Esophagus squamous epithelium (tissue), 5 donors: ENCODE measurements around the gene SH3TC1. TPM values are rescaled to one million over a fixed set of nuclear protein-coding genes. Genes with fewer than 3 reads are reported as not detected.

ENCODE experiments used
- DNase-seq: peaks from one replicate; lab custom pipeline; 2025; lab: John Stamatoyannopoulos, UW
- H3K27ac ChIP-seq, 4 donors: fragments of 200-600 bp; sonication (generic); one replicate each; pipeline ENCODE4 v1.5.1; 2016 to 2019; ENCODE audit warnings: mild to moderate bottlenecking in 1 of 4
- H3K27me3 ChIP-seq, 4 donors: fragments of 200-600 bp; sonication (generic); 1 replicate in 3 of 4; 2 replicates in 1 of 4; pipeline versions ENCODE4 v1.5.1 to v1.6.0; 2017 to 2021; ENCODE audit warnings: antibody characterized with exemption in 1 of 4
- H3K36me3 ChIP-seq, 3 donors: fragments of 200-600 bp; sonication (generic); one replicate each; pipeline ENCODE4 v1.5.1; 2016 to 2019
- H3K4me1 ChIP-seq, 3 donors: fragments of 200-600 bp; sonication (generic); one replicate each; pipeline ENCODE4 v1.5.1; 2017 to 2019
- H3K4me3 ChIP-seq, 4 donors: fragments of 200-600 bp; sonication (generic); 1 replicate in 3 of 4; 2 replicates in 1 of 4; pipeline ENCODE4 v1.5.1; 2016 to 2019; ENCODE audit warnings: mild to moderate bottlenecking in 2 of 4, moderate library complexity in 1 of 4
- H3K9me3 ChIP-seq, 3 donors: fragments of 200-600 bp; sonication (generic); one replicate each; pipeline ENCODE4 v1.5.1; 2016 to 2019
- CTCF ChIP-seq, 6 experiments: fragments of 450-650 bp in 4 of 6; fragments of 200-600 bp in 2 of 6; sonication (generic) in 2 of 6; IDR thresholded peaks; one replicate each; pipeline ENCODE4 v1.5.1; 2016 to 2019; ENCODE audit warnings: antibody characterized with exemption in 6 of 6, mild to moderate bottlenecking in 4 of 6, moderate library complexity in 4 of 6
- POLR2A ChIP-seq, 4 donors: fragments of 450-650 bp; IDR thresholded peaks; one replicate each; pipeline ENCODE4 v1.6.1; 2017; ENCODE audit warnings: antibody characterized with exemption in 4 of 4, mild to moderate bottlenecking in 4 of 4, moderate library complexity in 3 of 4
- WGBS, 2 donors: methylation state at CpG; one replicate each; pipeline ENCODE4 v1.1.5; 2018; 5-methylcytosine and 5-hydroxymethylcytosine counted together
- intact Hi-C: fragments of 100-400 bp; cut with DNase I; formaldehyde crosslinking; loops from one replicate; pipeline ENCODE4 v1.15.0; 2022
- total RNA-seq, 4 donors: library from RNA; depleted of rRNA; stranded (reverse); fragments of >200 nt; gene quantifications; one replicate each; pipeline ENCODE4 v1.1.0, GENCODE V29; 2016
- donor health status: DM: yes; HTN: yes; CAD: no.

Gene SH3TC1
- total RNA-seq, 4 donors from 2014 or later = 24.6 to 31.2 (median 27.1) TPM

DNA sequence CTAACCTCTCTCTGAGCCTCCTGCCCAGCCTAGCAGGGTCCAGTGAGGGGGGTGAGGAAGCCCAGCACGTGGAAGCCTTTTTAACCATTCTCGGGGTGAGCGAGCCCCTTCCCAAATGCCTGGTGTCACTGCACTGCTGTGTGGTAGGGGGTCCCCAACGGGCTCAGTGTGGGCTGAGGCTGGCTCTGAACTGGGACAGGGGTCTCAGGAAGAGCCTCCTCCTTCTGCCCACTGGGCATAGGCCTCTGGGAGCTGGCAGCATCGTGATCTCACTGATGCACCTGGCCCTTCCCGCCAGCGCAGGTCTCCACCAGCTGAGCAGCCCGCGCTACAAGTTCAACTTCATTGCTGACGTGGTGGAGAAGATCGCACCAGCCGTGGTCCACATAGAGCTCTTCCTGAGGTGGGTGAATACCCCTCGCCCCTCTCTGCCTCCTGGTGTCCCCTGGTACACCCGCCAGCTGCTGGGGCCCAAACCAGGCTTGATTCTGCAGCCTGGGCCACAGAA is 83.1 kb downstream of the SH3TC1 start:
- H3K27me3 ChIP-seq = no peaks in the 10 kb centered on the region
- peaks cover 0 to 42% (median 17%) of the 10 kb centered on the region in 3 donors for H3K4me1 ChIP-seq
- no peak overlapping the region for H3K4me3 ChIP-seq
- DNase-seq = no peak
- no peaks in the 10 kb centered on the region for H3K36me3 ChIP-seq
- 80 to 90% methylated on average over 2 to 3 of the region's 14 CpGs for WGBS, 2 donors
- peak overlapping the region in 3 of 4 donors; percentile 32 to 61 (median 42) for H3K27ac ChIP-seq
- intact Hi-C loops = no loop called here
- H3K9me3 ChIP-seq = no peaks in the 10 kb centered on the region
- no peak for TF ChIP-seq CTCF (IDR thresholded peaks at IDR 0.05)
- no peak for TF ChIP-seq POLR2A (IDR thresholded peaks at IDR 0.05)

GRCh38 chr4:8282742-8283141 is 83.7 kb downstream of the SH3TC1 start:
- WGBS, 2 donors = 90 to 93% methylated on average over 8 to 11 of the region's 14 CpGs
- no peaks in the 10 kb centered on the region for H3K27me3 ChIP-seq
- intact Hi-C loops = no loop called here
- H3K4me1 ChIP-seq = peaks cover 0 to 37% (median 17%) of the 10 kb centered on the region in 3 donors
- no peaks in the 10 kb centered on the region for H3K9me3 ChIP-seq
- H3K27ac ChIP-seq = no peak overlapping the region
- no peak for DNase-seq
- no peak for TF ChIP-seq POLR2A (IDR thresholded peaks at IDR 0.05)
- no peak for TF ChIP-seq CTCF (IDR thresholded peaks at IDR 0.05)
- no peak overlapping the region for H3K4me3 ChIP-seq
- H3K36me3 ChIP-seq = no peaks in the 10 kb centered on the region

DNA sequence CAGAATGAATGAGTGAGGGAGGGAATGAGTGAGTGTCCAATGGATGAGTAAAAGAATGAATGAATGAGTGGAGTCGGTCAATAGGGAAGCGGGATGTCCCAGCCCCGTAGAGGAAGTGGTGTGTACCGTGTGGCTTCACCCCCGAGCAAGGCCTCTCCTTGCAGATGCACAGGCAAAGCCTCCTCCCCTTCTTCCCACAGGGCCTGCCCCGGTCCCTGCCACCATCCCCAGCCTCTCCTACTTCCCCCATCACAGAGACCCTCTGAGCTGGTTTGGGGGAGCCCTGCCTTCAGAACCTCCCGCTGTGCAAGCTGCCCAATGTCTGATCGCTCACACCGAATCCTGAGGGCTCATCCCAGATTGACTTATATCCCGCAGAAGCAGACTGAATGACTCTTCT is 84.1 kb downstream of the SH3TC1 start:
- WGBS, 2 donors = 73 to 80% methylated on average over 9 to 10 of the region's 10 CpGs
- H3K36me3 ChIP-seq = no peaks in the 10 kb centered on the region
- peaks cover 0 to 32% (median 14%) of the 10 kb centered on the region in 3 donors for H3K4me1 ChIP-seq
- no peak overlapping the region for H3K27ac ChIP-seq
- intact Hi-C loops = no loop called here
- no peak for DNase-seq
- H3K9me3 ChIP-seq = no peaks in the 10 kb centered on the region
- no peaks in the 10 kb centered on the region for H3K27me3 ChIP-seq
- TF ChIP-seq CTCF (IDR thresholded peaks at IDR 0.05) (no peak), POLR2A (IDR thresholded peaks at IDR 0.05) (no peak)
- H3K4me3 ChIP-seq = no peak overlapping the region

DNA sequence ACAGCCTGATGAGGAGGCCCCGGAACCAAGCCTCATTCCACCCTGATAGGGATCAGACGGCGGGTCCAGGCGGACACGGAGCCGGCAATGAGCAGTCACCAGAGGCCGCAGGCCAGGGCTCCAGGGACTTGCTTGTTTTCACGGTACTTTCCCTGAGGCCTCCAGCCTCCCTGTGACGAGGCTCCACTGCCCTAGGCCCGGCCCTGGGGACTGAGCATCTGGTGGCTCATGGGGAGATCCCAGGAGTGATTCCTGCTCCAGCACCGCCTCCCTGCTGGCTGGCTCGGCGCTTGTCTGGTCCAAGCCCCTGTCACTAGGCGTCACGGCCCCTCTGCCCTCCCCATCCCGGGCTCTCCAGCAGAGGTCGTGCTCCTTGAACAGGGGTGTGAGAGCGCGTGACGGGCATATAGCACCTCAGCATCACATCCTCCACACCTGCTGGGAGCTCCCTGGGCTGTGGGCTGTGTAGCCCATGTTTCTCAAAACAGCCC is 84.6 kb downstream of the SH3TC1 start:
- H3K27ac ChIP-seq = no peak overlapping the region
- no peak for TF ChIP-seq CTCF (IDR thresholded peaks at IDR 0.05)
- TF ChIP-seq POLR2A (IDR thresholded peaks at IDR 0.05) = no peak
- peaks cover 0 to 27% (median 9%) of the 10 kb centered on the region in 3 donors for H3K4me1 ChIP-seq
- WGBS, 2 donors = 70% methylated on average over 2 of the region's 20 CpGs; no CpG with 5 or more reads in 1 of the 2 donors
- H3K9me3 ChIP-seq = no peaks in the 10 kb centered on the region
- DNase-seq = no peak
- no peak overlapping the region for H3K4me3 ChIP-seq
- intact Hi-C loops = no loop called here
- no peaks in the 10 kb centered on the region for H3K27me3 ChIP-seq
- no peaks in the 10 kb centered on the region for H3K36me3 ChIP-seq

- DNase-seq = no peak
- Histone ChIP-seq H3K9me3 (no peaks in the 10 kb centered on the region), H3K4me1 (peaks cover 0 to 20% (median 8%) of the 10 kb centered on the region in 3 donors), H3K4me3 (no peak overlapping the region), H3K27me3 (no peaks in the 10 kb centered on the region), H3K36me3 (no peaks in the 10 kb centered on the region), H3K27ac (no peak overlapping the region)
- WGBS, 2 donors = 58% methylated on average over 6 of the region's 11 CpGs; no CpG with 5 or more reads in 1 of the 2 donors
- no peak for TF ChIP-seq POLR2A (IDR thresholded peaks at IDR 0.05)
- TF ChIP-seq CTCF (IDR thresholded peaks at IDR 0.05) = no peak
- intact Hi-C loops = no loop called here
Observed at GRCh38 chr4:8284391-8284790, 85.3 kb downstream of the SH3TC1 start.
